PC-9 (cell line): ENCODE data around the gene OR1L6. TPM values are rescaled to one million over a fixed set of nuclear protein-coding genes. Genes with fewer than 3 reads are reported as not detected.
A peak's percentile ranks its signal among the peaks of the same experiment; 100 is the strongest.

Experiments used
- BruUV-seq: library from RNA; stranded (reverse); fragments of 400-500 nt; replicated peaks from 2 replicates; lab custom pipeline; 2021; lab: Mats Ljungman, UMichigan
- CTCF ChIA-PET: fragments of 300-600 bp; sonication (Branson Sonifier 250); formaldehyde crosslinking; loops from one replicate; lab custom pipeline; 2022; ENCODE audit warnings: antibody characterized with exemption; lab: Charles Lee
- POLR2A ChIA-PET: fragments of 300-600 bp; sonication (Branson Sonifier 250); formaldehyde crosslinking; loops from one replicate; lab custom pipeline; 2022; ENCODE audit warnings: antibody characterized with exemption; ENCODE audit not compliant: unreplicated experiment; lab: Charles Lee
- DNase-seq, 2 experiments: peaks; one replicate each; pipeline versions ENCODE4 v3.0.0 to v3.0.0-alpha.2; 2015 to 2022; ENCODE audit warnings: mixed read lengths in 1 of 2
- H2AFZ ChIP-seq: fragments of 200-600 bp; sonication (generic); 2 replicates; pipeline ENCODE4 v1.8.1; 2017; ENCODE audit warnings: antibody characterized with exemption
- H3F3A ChIP-seq: fragments of 200-600 bp; sonication (generic); 2 replicates; pipeline ENCODE4 v1.8.1; 2017; ENCODE audit warnings: antibody characterized with exemption, mild to moderate bottlenecking, low read depth; ENCODE audit not compliant: insufficient read depth
- H3K27ac ChIP-seq: fragments of 200-600 bp; sonication (generic); 2 replicates; pipeline ENCODE4 v1.6.1; 2016; ENCODE audit warnings: mixed run types
- H3K27me3 ChIP-seq: fragments of 200-600 bp; sonication (generic); 2 replicates; pipeline ENCODE4 v1.6.1; 2016; ENCODE audit warnings: low read depth, mixed run types; ENCODE audit not compliant: insufficient read depth
- H3K36me3 ChIP-seq: fragments of 200-600 bp; sonication (generic); 2 replicates; pipeline ENCODE4 v1.6.1; 2016; ENCODE audit warnings: low read depth, mixed run types
- H3K4me1 ChIP-seq: fragments of 200-600 bp; sonication (generic); replicated peaks from 2 replicates; pipeline ENCODE4 v1.6.1; 2016; ENCODE audit warnings: mixed run types; ENCODE audit not compliant: insufficient read depth
- H3K4me2 ChIP-seq: fragments of 200-600 bp; sonication (generic); 2 replicates; pipeline ENCODE4 v1.6.1; 2017; ENCODE audit warnings: mixed run types
- H3K4me3 ChIP-seq: fragments of 200-600 bp; sonication (generic); 2 replicates; pipeline ENCODE4 v1.6.1; 2016; ENCODE audit warnings: mixed run types
- H3K79me2 ChIP-seq: fragments of 200-600 bp; sonication (generic); 2 replicates; pipeline ENCODE4 v1.6.1; 2017; ENCODE audit warnings: low read depth, mixed run types
- H3K9me2 ChIP-seq: fragments of 200-600 bp; sonication (generic); 2 replicates; pipeline ENCODE4 v1.8.1; 2017; ENCODE audit warnings: mild to moderate bottlenecking; ENCODE audit not compliant: insufficient read depth
- H3K9me3 ChIP-seq: fragments of 200-600 bp; sonication (generic); 2 replicates; pipeline ENCODE4 v1.8.1; 2016; ENCODE audit warnings: low read depth; ENCODE audit not compliant: insufficient read depth
- H4K20me1 ChIP-seq: fragments of 200-600 bp; sonication (generic); 2 replicates; pipeline ENCODE4 v1.8.1; 2017; ENCODE audit not compliant: insufficient read depth
- EZH2 ChIP-seq: fragments of 200-600 bp; sonication (generic); IDR thresholded peaks from 2 replicates; pipeline ENCODE4 v1.8.0; 2017; ENCODE audit warnings: antibody characterized with exemption, low read depth
- intact Hi-C: fragments of 100-400 bp; cut with micrococcal nuclease; formaldehyde crosslinking; loops from one replicate; pipeline ENCODE4 v1.10.0; 2022; ENCODE audit not compliant: unreplicated experiment
- total RNA-seq: library from RNA; stranded (reverse); gene quantifications from 2 replicates; pipeline ENCODE4 v1.2.3, GENCODE V29; 2021
- TF ChIP-seq, protein P1 (sequence below): fragments of 200-600 bp; sonication (generic); conservative IDR thresholded peaks from 2 replicates; pipeline ENCODE4 v1.6.1; 2017; ENCODE audit warnings: mixed run types, antibody characterized with exemption, mild to moderate bottlenecking, moderate library complexity

Gene OR1L6
- total RNA-seq, 1 experiment from 2014 or later, result not detected

- POLR2A ChIA-PET, result no interaction called here
- no TSS peak for BruUV-seq
Observed at GRCh38 chr9:122767817-122768216, 25.7 kb downstream of the OR1L6 start.

GRCh38 chr9:122777052-122777451 lies 34.9 kb downstream of the OR1L6 start:
- H3K9me3 ChIP-seq, result no peaks in the 10 kb centered on the region
- no peaks in the 10 kb centered on the region for H3F3A ChIP-seq
- H3K9me2 ChIP-seq, result no peaks in the 10 kb centered on the region; the same call in 1 of the 2 replicates
- intact Hi-C loops, result no loop called here
- peaks cover 19% of the 10 kb centered on the region for H3K4me1 ChIP-seq
- no peaks in the 10 kb centered on the region for H3K79me2 ChIP-seq
- H2AFZ ChIP-seq, result no peak overlapping the region
- no TSS peak for BruUV-seq
- no peaks in the 10 kb centered on the region for H3K36me3 ChIP-seq
- no peak overlapping the region for H3K27ac ChIP-seq
- H3K4me2 ChIP-seq, result no peak overlapping the region
- no peaks in the 10 kb centered on the region for H3K27me3 ChIP-seq
- ChIA-PET POLR2A (no interaction called here), CTCF (interaction anchor here (0.5 kb wide), 1 partner anchor 1238 kb away, joined by 9 read pairs; no protein-coding TSS in a partner anchor)
- no peak overlapping the region for H3K4me3 ChIP-seq
- H4K20me1 ChIP-seq, result no peaks in the 10 kb centered on the region
- DNase-seq, result no peak
- TF ChIP-seq, protein P1, sequence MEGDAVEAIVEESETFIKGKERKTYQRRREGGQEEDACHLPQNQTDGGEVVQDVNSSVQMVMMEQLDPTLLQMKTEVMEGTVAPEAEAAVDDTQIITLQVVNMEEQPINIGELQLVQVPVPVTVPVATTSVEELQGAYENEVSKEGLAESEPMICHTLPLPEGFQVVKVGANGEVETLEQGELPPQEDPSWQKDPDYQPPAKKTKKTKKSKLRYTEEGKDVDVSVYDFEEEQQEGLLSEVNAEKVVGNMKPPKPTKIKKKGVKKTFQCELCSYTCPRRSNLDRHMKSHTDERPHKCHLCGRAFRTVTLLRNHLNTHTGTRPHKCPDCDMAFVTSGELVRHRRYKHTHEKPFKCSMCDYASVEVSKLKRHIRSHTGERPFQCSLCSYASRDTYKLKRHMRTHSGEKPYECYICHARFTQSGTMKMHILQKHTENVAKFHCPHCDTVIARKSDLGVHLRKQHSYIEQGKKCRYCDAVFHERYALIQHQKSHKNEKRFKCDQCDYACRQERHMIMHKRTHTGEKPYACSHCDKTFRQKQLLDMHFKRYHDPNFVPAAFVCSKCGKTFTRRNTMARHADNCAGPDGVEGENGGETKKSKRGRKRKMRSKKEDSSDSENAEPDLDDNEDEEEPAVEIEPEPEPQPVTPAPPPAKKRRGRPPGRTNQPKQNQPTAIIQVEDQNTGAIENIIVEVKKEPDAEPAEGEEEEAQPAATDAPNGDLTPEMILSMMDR, result no peak
- no peak for TF ChIP-seq EZH2

More at GRCh38 chr9:122767817-122768216, 25.7 kb downstream of the OR1L6 start:
- Histone ChIP-seq H3K4me2 (no peak overlapping the region), H3K27me3 (no peaks in the 10 kb centered on the region), H2AFZ (no peak overlapping the region), H3K9me2 (no peaks in the 10 kb centered on the region), H3K79me2 (no peaks in the 10 kb centered on the region), H3K36me3 (no peaks in the 10 kb centered on the region), H3K9me3 (no peaks in the 10 kb centered on the region), H3K4me1 (no peaks in the 10 kb centered on the region), H3K4me3 (no peak overlapping the region), H3F3A (no peaks in the 10 kb centered on the region), H3K27ac (no peak overlapping the region), H4K20me1 (no peaks in the 10 kb centered on the region)
- intact Hi-C loops, result no loop called here
- DNase-seq, result no peak
- CTCF ChIA-PET, result no interaction called here
- TF ChIP-seq EZH2, result no peak
- TF ChIP-seq, protein P1, result no peak

DNA sequence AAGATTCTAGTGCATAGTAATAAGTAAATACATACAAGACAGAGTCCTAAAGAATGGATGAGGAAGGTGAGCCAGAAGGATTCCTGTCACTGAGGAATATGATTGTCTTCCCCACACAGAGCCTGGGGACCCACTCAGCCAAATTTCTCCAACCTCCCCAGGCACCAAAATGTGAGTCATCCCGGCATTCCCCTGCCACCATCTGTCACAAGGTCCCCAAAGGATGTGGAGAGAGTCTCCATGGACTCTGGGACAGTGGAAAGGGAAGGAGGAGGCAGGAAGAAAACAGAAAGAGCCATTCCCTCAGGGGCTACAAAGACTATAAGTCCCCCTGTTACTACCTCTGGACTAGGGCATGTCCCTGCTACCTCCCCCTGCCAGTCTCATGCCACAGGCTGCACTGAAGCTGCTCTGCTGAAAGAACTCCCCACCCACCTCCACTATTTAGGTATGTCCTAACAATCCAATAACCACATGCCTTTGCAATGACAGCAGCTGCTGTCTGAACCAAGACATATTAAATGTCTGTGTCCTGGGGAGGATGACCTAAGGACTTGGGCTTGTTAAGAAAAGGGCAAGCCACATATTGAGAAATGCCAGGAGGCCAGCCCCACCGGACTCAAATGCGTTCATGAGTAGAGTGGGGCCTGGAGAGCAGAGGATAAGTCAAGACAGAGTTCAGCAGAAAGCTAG lies 36.0 kb downstream of the OR1L6 start:
- Histone ChIP-seq H3K79me2 (no peaks in the 10 kb centered on the region), H3K9me2 (no peaks in the 10 kb centered on the region; the same call in 1 of the 2 replicates), H3K4me1 (peaks cover 19% of the 10 kb centered on the region), H3K4me2 (peak overlapping the region; percentile 39; the same call in 1 of the 2 replicates), H4K20me1 (no peaks in the 10 kb centered on the region), H3K36me3 (no peaks in the 10 kb centered on the region), H3K27me3 (no peaks in the 10 kb centered on the region), H2AFZ (no peak overlapping the region), H3F3A (no peaks in the 10 kb centered on the region), H3K9me3 (no peaks in the 10 kb centered on the region), H3K27ac (no peak overlapping the region), H3K4me3 (no peak overlapping the region)
- intact Hi-C loops, result no loop called here
- DNase-seq, result peak; percentile 49 to 85
- BruUV-seq, result no TSS peak
- CTCF ChIA-PET, result no interaction called here
- TF ChIP-seq EZH2, result no peak
- TF ChIP-seq, protein P1, result no peak
- POLR2A ChIA-PET, result no interaction called here
